GM12878 (cell line): ENCODE results near the gene GARIN5A.

ENCODE experiments used
- CTCF ChIP-seq, 3 experiments: IDR thresholded peaks in 2 of 3; conservative IDR thresholded peaks in 1 of 3; 2 replicates each; pipeline ENCODE4 v1.5.1; 2011; ENCODE audit warnings: low read depth in 3 of 3, low read length in 3 of 3, mild to moderate bottlenecking in 3 of 3, control low read depth in 2 of 3, moderate library complexity in 2 of 3, inconsistent platforms in 1 of 3, mixed read lengths in 1 of 3; ENCODE audit not compliant: control insufficient read depth in 2 of 3, insufficient read depth in 1 of 3; ENCODE audit errors: extremely low read depth in 1 of 3
- EP300 ChIP-seq, 2 experiments: fragments of 150-350 bp in 1 of 2; IDR thresholded peaks; 2 replicates each; pipeline ENCODE4 v1.6.1; 2011 to 2012; ENCODE audit warnings: low read depth in 2 of 2, low read length in 2 of 2, borderline replicate concordance in 1 of 2, improper control_type of control experiment in 1 of 2, inconsistent platforms in 1 of 2; ENCODE audit not compliant: control insufficient read depth in 1 of 2
- HDAC6 ChIP-seq: fragments of 200-600 bp; sonication (generic); IDR thresholded peaks from one replicate; pipeline ENCODE4 v1.8.0; 2017; ENCODE audit warnings: antibody characterized with exemption; ENCODE audit not compliant: unreplicated experiment
- IRF5 ChIP-seq: fragments of 450-650 bp; IDR thresholded peaks from 2 replicates; pipeline ENCODE4 v1.6.1; 2017; ENCODE audit warnings: borderline replicate concordance
- POLR2AphosphoS5 ChIP-seq: IDR thresholded peaks from 2 replicates; pipeline ENCODE4 v1.6.1; 2011; ENCODE audit warnings: mild to moderate bottlenecking, low read length, inconsistent platforms
- TF ChIP-seq, protein P1 (sequence below): fragments of 450-650 bp; IDR thresholded peaks from 2 replicates; pipeline ENCODE4 v1.6.1; 2017; ENCODE audit warnings: mild to moderate bottlenecking, low read depth, inconsistent platforms; ENCODE audit not compliant: poor library complexity, severe bottlenecking
- TF ChIP-seq, protein P2 (sequence below): fragments of 450-650 bp; IDR thresholded peaks from 2 replicates; pipeline ENCODE4 v1.6.1; 2017; ENCODE audit warnings: low read depth, mild to moderate bottlenecking, moderate library complexity
- TF ChIP-seq, protein P3 (sequence below): IDR thresholded peaks from 2 replicates; pipeline ENCODE4 v1.6.1; 2012; ENCODE audit warnings: low read depth, low read length, improper control_type of control experiment

DNA sequence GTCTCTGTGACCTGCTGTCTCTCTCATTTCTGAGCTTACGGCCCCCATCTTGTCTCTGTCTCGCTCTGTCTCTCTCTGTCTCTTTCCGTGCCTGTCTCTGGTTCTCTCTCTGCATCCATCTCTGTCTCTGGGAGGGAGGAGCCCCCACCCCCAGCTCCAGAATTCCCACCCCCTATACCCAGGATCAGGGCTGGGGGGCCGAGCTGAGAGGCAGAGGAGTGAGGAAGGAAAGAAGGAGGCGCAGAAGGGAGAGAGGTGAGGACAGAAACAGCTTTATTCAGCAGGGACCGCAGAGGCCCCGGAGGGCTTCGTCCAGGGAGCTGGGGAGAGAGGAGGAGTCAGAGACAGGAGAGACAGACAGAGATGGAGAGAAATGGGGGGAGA lies 20.4 kb upstream of the GARIN5A start:
- TF ChIP-seq EP300 (IDR thresholded peaks at IDR 0.05; ENCODE audit: borderline replicate concordance in 1 of 2, control insufficient read depth in 1 of 2, low read depth in 2 of 2, low read length in 2 of 2): no peak
- TF ChIP-seq, protein P1, sequence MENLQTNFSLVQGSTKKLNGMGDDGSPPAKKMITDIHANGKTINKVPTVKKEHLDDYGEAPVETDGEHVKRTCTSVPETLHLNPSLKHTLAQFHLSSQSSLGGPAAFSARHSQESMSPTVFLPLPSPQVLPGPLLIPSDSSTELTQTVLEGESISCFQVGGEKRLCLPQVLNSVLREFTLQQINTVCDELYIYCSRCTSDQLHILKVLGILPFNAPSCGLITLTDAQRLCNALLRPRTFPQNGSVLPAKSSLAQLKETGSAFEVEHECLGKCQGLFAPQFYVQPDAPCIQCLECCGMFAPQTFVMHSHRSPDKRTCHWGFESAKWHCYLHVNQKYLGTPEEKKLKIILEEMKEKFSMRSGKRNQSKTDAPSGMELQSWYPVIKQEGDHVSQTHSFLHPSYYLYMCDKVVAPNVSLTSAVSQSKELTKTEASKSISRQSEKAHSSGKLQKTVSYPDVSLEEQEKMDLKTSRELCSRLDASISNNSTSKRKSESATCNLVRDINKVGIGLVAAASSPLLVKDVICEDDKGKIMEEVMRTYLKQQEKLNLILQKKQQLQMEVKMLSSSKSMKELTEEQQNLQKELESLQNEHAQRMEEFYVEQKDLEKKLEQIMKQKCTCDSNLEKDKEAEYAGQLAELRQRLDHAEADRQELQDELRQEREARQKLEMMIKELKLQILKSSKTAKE: no peak
- TF ChIP-seq, protein P2, sequence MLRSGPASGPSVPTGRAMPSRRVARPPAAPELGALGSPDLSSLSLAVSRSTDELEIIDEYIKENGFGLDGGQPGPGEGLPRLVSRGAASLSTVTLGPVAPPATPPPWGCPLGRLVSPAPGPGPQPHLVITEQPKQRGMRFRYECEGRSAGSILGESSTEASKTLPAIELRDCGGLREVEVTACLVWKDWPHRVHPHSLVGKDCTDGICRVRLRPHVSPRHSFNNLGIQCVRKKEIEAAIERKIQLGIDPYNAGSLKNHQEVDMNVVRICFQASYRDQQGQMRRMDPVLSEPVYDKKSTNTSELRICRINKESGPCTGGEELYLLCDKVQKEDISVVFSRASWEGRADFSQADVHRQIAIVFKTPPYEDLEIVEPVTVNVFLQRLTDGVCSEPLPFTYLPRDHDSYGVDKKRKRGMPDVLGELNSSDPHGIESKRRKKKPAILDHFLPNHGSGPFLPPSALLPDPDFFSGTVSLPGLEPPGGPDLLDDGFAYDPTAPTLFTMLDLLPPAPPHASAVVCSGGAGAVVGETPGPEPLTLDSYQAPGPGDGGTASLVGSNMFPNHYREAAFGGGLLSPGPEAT: no peak
- no peak for TF ChIP-seq HDAC6
- no peak for TF ChIP-seq CTCF (IDR thresholded peaks at IDR 0.05 in 2 of 3, conservative IDR thresholded peaks at IDR 0.05 in 1 of 3; ENCODE audit: control insufficient read depth in 2 of 3, extremely low read depth in 1 of 3, insufficient read depth in 1 of 3, low read depth in 3 of 3, low read length in 3 of 3)
- no peak for TF ChIP-seq IRF5
- no peak for TF ChIP-seq POLR2AphosphoS5
- TF ChIP-seq, protein P3, sequence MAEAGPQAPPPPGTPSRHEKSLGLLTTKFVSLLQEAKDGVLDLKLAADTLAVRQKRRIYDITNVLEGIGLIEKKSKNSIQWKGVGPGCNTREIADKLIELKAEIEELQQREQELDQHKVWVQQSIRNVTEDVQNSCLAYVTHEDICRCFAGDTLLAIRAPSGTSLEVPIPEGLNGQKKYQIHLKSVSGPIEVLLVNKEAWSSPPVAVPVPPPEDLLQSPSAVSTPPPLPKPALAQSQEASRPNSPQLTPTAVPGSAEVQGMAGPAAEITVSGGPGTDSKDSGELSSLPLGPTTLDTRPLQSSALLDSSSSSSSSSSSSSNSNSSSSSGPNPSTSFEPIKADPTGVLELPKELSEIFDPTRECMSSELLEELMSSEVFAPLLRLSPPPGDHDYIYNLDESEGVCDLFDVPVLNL: no peak
